Bronchial epithelial cell (primary cell): ENCODE measurements around the gene CD151. TPM values are rescaled to one million over a fixed set of nuclear protein-coding genes. Genes with fewer than 3 reads are reported as not detected.

Experiments used
- DNase-seq: peaks from one replicate; pipeline ENCODE4 v3.0.0-alpha.2; 2010; ENCODE audit warnings: low read depth
- FAIRE-seq: peaks from 2 replicates; lab custom pipeline; 2011; peaks lifted over from hg19 to GRCh38; lab: Jason Lieb, UNC
- H3K27me3 ChIP-seq: 2 replicates; pipeline ENCODE4 v1.5.1; 2011; ENCODE audit warnings: low read length; ENCODE audit not compliant: control insufficient read depth, insufficient read depth
- H3K36me3 ChIP-seq: 2 replicates; pipeline ENCODE4 v1.5.1; 2011; ENCODE audit warnings: low read length; ENCODE audit not compliant: control insufficient read depth, insufficient read depth
- H3K4me3 ChIP-seq: 2 replicates; pipeline ENCODE4 v1.5.1; 2011; ENCODE audit warnings: mild to moderate bottlenecking, low read depth, low read length, control low read depth
- CTCF ChIP-seq: IDR thresholded peaks from 2 replicates; pipeline ENCODE4 v1.5.1; 2011; ENCODE audit warnings: mild to moderate bottlenecking, moderate library complexity, low read length, control low read depth, inconsistent platforms; ENCODE audit not compliant: insufficient read depth, severe bottlenecking
- total RNA-seq: library from RNA; depleted of rRNA; stranded (reverse); fragments of >200 nt; gene quantifications from 2 replicates; pipeline ENCODE4 v1.2.1, GENCODE V29; 2014

The CD151 gene
- total RNA-seq, 1 donor from 2014 or later = 324 TPM

- Histone ChIP-seq H3K36me3 (peaks cover 18% of the 10 kb centered on the region), H3K27me3 (no peaks in the 10 kb centered on the region), H3K4me3 (peak overlapping the region; percentile 97)
- no peak for TF ChIP-seq CTCF
- no peak for DNase-seq
- no peak for FAIRE-seq
Observed at GRCh38 chr11:796565-797295, 36.0 kb upstream of the CD151 start.

- TF ChIP-seq CTCF = no peak
- H3K4me3 ChIP-seq = peak overlapping the region; percentile 97
- FAIRE-seq (no peak), DNase-seq (peak; percentile 68)
- H3K27me3 ChIP-seq = no peaks in the 10 kb centered on the region
- H3K36me3 ChIP-seq = peaks cover 23% of the 10 kb centered on the region
Observed at GRCh38 chr11:797296-798092, 35.3 kb upstream of the CD151 start.

- peaks cover 27% of the 10 kb centered on the region for H3K36me3 ChIP-seq
- no peak for FAIRE-seq
- peak; percentile 72 for TF ChIP-seq CTCF
- peak; percentile 55 for DNase-seq
- no peaks in the 10 kb centered on the region for H3K27me3 ChIP-seq
- H3K4me3 ChIP-seq = peak within 1 kb of the TSS; percentile 97
Observed at GRCh38 chr11:798093-798713, 34.5 kb upstream of the CD151 start, which contains the start of gene SLC25A22. SLC25A22 (minus strand) TSS chr11:798281; CDS start chr11:795006, 3,275 bp downstream.

GRCh38 chr11:799641-800316, 33.0 kb upstream of the CD151 start:
- Histone ChIP-seq H3K36me3 (peaks cover 24% of the 10 kb centered on the region), H3K4me3 (no peak overlapping the region), H3K27me3 (no peaks in the 10 kb centered on the region)
- DNase-seq (no peak), FAIRE-seq (no peak)
- TF ChIP-seq CTCF = no peak

GRCh38 chr11:800473-800872, 32.3 kb upstream of the CD151 start:
- DNase-seq = no peak

More at GRCh38 chr11:800473-800872, 32.3 kb upstream of the CD151 start:
- no peak for FAIRE-seq
- H3K27me3 ChIP-seq = no peaks in the 10 kb centered on the region
- peaks cover 24% of the 10 kb centered on the region for H3K36me3 ChIP-seq
- TF ChIP-seq CTCF = no peak
- no peak overlapping the region for H3K4me3 ChIP-seq
